ENCODE results near the gene SHB. TPM values are rescaled to one million over a fixed set of nuclear protein-coding genes. Genes with fewer than 3 reads are reported as not detected.

The SHB gene
- total RNA-seq, 2 donors from 2014 or later, result 25.2 to 29.3 TPM

DNA sequence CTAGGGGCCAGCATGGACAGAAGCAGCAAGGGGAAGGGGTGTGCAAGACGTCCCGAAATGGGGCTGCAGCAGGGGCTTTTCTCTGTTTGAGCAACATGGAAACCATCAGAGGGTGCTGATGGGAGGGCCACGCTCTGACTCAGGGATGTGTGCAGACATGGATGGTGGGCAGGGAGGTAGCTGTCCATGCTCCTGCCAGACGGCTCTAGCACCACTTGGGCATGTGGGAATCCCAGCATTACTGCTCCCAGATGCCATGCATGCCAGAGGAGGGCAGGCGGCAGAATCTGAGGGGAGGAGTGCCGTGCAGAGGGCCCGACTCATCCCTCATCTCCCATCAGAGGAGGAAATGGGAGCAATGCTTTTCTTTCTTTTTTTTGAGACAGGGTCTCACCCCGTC, 119.5 kb downstream of the SHB start:
- H3K4me3 ChIP-seq, result no peak overlapping the region
- WGBS, 2 donors, result 87 to 89% methylated on average over 8 of the region's 8 CpGs
- no peak for DNase-seq
- peaks cover 39% of the 10 kb centered on the region for H3K4me1 ChIP-seq
- H3K27ac ChIP-seq, result no peak overlapping the region
- no peak for ATAC-seq
- H3K36me3 ChIP-seq (replicated peaks in 1 of 2; ENCODE audit: insufficient read depth in 1 of 2, low read depth in 2 of 2), result peaks cover 0 to 10% of the 10 kb centered on the region in 2 donors
- H3K27me3 ChIP-seq, result no peaks in the 10 kb centered on the region
- no peaks in the 10 kb centered on the region for H3K9me3 ChIP-seq
- TF ChIP-seq, protein P1, sequence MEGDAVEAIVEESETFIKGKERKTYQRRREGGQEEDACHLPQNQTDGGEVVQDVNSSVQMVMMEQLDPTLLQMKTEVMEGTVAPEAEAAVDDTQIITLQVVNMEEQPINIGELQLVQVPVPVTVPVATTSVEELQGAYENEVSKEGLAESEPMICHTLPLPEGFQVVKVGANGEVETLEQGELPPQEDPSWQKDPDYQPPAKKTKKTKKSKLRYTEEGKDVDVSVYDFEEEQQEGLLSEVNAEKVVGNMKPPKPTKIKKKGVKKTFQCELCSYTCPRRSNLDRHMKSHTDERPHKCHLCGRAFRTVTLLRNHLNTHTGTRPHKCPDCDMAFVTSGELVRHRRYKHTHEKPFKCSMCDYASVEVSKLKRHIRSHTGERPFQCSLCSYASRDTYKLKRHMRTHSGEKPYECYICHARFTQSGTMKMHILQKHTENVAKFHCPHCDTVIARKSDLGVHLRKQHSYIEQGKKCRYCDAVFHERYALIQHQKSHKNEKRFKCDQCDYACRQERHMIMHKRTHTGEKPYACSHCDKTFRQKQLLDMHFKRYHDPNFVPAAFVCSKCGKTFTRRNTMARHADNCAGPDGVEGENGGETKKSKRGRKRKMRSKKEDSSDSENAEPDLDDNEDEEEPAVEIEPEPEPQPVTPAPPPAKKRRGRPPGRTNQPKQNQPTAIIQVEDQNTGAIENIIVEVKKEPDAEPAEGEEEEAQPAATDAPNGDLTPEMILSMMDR (IDR thresholded peaks at IDR 0.05), result no peak
- no peak for TF ChIP-seq POLR2A (IDR thresholded peaks at IDR 0.05)
- intact Hi-C loops (cut with DNase I), result loop anchor here (5.0 kb wide), 2 partner anchors 37 to 43 kb away; no protein-coding TSS in a partner anchor

DNA sequence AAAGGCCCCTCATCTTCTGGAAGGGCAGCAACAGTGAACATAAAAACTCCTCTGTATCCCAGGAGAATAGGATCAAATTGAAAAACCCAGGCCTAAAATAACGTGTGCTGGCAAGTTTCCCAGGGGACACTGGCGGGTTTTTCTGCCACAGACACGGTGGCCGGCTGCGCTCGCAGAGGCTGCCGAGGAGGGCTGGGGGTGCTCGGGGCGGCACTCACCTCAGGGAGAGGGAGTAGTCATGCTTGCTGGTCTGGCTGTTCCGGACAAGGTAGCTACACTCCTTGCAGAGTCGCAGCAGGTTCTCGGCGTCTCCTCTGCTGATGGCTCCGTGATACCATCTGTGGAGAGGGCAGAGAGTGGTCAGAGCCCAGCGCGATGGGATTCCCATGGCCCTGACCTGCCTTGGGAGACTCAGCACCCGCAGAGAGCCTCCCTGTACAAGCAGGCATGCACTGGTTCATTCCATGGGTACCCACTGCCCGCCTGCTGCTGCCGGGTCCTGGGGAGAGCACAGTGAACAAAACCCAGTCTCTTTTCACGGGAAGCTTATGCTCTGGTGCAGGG, 120.5 kb downstream of the SHB start:
- ATAC-seq (no peak), DNase-seq (no peak)
- intact Hi-C loops (cut with DNase I), result loop anchor here (5.0 kb wide), 2 partner anchors 36 to 44 kb away; no protein-coding TSS in a partner anchor
- Histone ChIP-seq H3K4me1 (peaks cover 39% of the 10 kb centered on the region), H3K27ac (no peak overlapping the region), H3K36me3 (replicated peaks in 1 of 2; ENCODE audit: insufficient read depth in 1 of 2, low read depth in 2 of 2) (peaks cover 0 to 10% of the 10 kb centered on the region in 2 donors), H3K4me3 (no peak overlapping the region), H3K27me3 (no peaks in the 10 kb centered on the region), H3K9me3 (no peaks in the 10 kb centered on the region)
- no peak for TF ChIP-seq POLR2A (IDR thresholded peaks at IDR 0.05)
- 87 to 91% methylated on average over 20 of the region's 20 CpGs for whole genome bisulfite sequencing, 2 donors

DNA sequence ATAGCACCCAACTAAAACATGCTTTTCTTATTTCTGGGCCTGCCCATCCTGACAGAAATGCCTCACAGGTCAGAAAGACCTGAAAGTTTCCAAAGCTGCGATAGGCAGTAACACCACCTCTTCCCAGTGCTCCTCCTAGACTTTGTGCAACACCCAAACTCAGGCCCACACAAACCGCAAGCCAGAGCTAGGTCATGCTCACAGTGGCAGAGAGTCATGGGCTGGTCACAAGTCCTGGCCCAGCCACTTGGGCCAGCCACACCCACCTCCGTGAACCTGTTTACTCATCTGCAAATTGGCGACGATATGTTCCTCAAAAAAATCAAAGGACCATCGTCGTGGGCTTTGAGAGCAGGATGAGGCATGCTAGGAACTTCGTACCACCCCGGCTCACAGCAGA, 121.0 kb downstream of the SHB start:
- H3K4me1 ChIP-seq, result peaks cover 43% of the 10 kb centered on the region
- no peak overlapping the region for H3K4me3 ChIP-seq
- DNase-seq, result no peak
- peaks cover 0 to 10% of the 10 kb centered on the region in 2 donors for H3K36me3 ChIP-seq (replicated peaks in 1 of 2; ENCODE audit: insufficient read depth in 1 of 2, low read depth in 2 of 2)
- TF ChIP-seq, protein P1 (IDR thresholded peaks at IDR 0.05), result no peak
- no peak for TF ChIP-seq POLR2A (IDR thresholded peaks at IDR 0.05)
- H3K27me3 ChIP-seq, result no peaks in the 10 kb centered on the region
- H3K9me3 ChIP-seq, result no peaks in the 10 kb centered on the region
- no peak overlapping the region for H3K27ac ChIP-seq
- intact Hi-C loops (cut with DNase I), result loop anchor here (5.0 kb wide), 2 partner anchors 36 to 44 kb away; no protein-coding TSS in a partner anchor
- WGBS, 2 donors, result 84 to 93% methylated on average over 9 of the region's 9 CpGs
- no peak for ATAC-seq

DNA sequence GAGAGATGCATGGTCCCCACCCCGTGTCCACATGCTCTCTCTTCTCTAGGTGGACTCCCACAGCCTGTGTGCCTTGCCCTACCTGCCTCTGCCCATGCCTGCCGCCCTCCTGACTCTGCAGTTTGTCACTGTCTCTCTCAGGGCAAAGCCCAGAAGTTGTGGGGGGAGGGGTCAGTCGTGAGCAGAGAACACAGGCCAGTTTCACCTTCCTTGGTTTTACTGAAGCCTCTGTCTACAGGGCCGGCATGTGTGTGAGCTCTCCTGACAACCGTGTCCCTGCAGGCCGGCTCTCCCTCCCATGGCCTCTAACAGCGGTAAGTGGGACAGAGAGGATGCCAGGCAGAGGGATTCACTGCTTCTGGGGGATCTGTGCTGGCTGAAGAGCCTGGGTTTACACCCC, 121.6 kb downstream of the SHB start:
- Histone ChIP-seq H3K9me3 (no peaks in the 10 kb centered on the region), H3K27me3 (no peaks in the 10 kb centered on the region), H3K27ac (no peak overlapping the region), H3K4me1 (peaks cover 45% of the 10 kb centered on the region), H3K36me3 (replicated peaks in 1 of 2; ENCODE audit: insufficient read depth in 1 of 2, low read depth in 2 of 2) (peaks cover 0 to 10% of the 10 kb centered on the region in 2 donors), H3K4me3 (no peak overlapping the region)
- intact Hi-C loops (cut with DNase I), result loop anchor here (5.0 kb wide), 2 partner anchors 35 to 45 kb away; no protein-coding TSS in a partner anchor
- 83 to 86% methylated on average over 4 to 7 of the region's 7 CpGs for WGBS, 2 donors
- ATAC-seq (no peak), DNase-seq (no peak)
- TF ChIP-seq POLR2A (IDR thresholded peaks at IDR 0.05), result no peak
- TF ChIP-seq, protein P1 (IDR thresholded peaks at IDR 0.05), result no peak

DNA sequence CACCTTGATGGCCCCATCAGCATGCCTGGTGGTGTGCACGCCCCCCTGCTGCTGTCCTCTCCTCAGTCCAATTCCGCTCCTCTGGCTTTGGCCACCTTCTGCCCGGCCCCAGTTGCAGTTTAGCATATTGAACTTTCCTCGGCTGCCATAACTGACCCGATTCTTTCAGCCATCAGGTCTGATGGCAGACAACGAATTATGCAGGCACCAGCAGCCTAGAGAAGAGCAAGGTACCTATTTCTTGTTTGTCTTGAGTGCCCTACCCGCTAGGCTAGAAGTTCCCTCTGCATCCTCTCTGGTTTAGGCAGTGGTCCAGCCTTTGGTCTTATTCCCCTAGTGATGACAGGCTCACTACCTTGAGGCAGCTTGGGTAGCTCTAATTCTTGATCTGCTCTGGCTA, 122.1 kb downstream of the SHB start:
- WGBS, 2 donors, result 87 to 94% methylated on average over 7 of the region's 7 CpGs
- Histone ChIP-seq H3K36me3 (replicated peaks in 1 of 2; ENCODE audit: insufficient read depth in 1 of 2, low read depth in 2 of 2) (peaks cover 0 to 10% of the 10 kb centered on the region in 2 donors), H3K9me3 (no peaks in the 10 kb centered on the region), H3K27me3 (no peaks in the 10 kb centered on the region), H3K4me1 (peaks cover 43% of the 10 kb centered on the region), H3K27ac (no peak overlapping the region), H3K4me3 (no peak overlapping the region)
- ATAC-seq (no peak), DNase-seq (no peak)
- intact Hi-C loops (cut with DNase I), result loop anchor here (5.0 kb wide), 2 partner anchors 35 to 45 kb away; no protein-coding TSS in a partner anchor
- TF ChIP-seq POLR2A (IDR thresholded peaks at IDR 0.05), result no peak
- TF ChIP-seq, protein P1 (IDR thresholded peaks at IDR 0.05), result no peak

Data from body of pancreas (tissue), 4 donors.